Upper lobe of right lung (tissue), 1 donor: Measurements from ENCODE around the gene BMI1. TPM values are rescaled to one million over a fixed set of nuclear protein-coding genes. Genes with fewer than 3 reads are reported as not detected.

ENCODE experiments used
- ATAC-seq: fragments of 200-7000 bp; cut with Tn5 transposase; one replicate; pipeline ENCODE4 v1.9.1; 2020; ENCODE audit warnings: mild to moderate bottlenecking, moderate library complexity
- DNase-seq: peaks from one replicate; pipeline ENCODE4 v3.0.0-alpha.2; 2020
- H3K27ac ChIP-seq: fragments of 200-600 bp; one replicate; pipeline ENCODE4 v1.8.0; 2022
- H3K27me3 ChIP-seq: fragments of 200-600 bp; one replicate; pipeline ENCODE4 v1.8.0; 2022; ENCODE audit warnings: mild to moderate bottlenecking
- H3K36me3 ChIP-seq: fragments of 200-600 bp; one replicate; pipeline ENCODE4 v1.8.0; 2022
- H3K4me1 ChIP-seq: fragments of 200-600 bp; one replicate; pipeline ENCODE4 v1.8.0; 2022
- H3K4me3 ChIP-seq: fragments of 200-600 bp; one replicate; pipeline ENCODE4 v1.8.0; 2022; ENCODE audit warnings: mild to moderate bottlenecking
- H3K9me3 ChIP-seq: fragments of 200-600 bp; one replicate; pipeline ENCODE4 v1.8.0; 2022
- intact Hi-C: fragments of 100-400 bp; cut with DNase I; formaldehyde crosslinking; loops from one replicate; pipeline ENCODE4 v1.11.0; 2022
- long read RNA-seq: library from polyadenylated mRNA; unstranded; transcript quantifications from one replicate; pipeline ENCODE4 v2.0.0, GENCODE V29; 2021
- total RNA-seq: library from RNA; stranded (reverse); fragmentation: NEBNext Ultra II Directional; extraction: Animal tissue kit (Norgen Biotek cat#: 25700); gene quantifications from one replicate; pipeline ENCODE4 v1.2.1, GENCODE V29; 2021
- TF ChIP-seq, protein P1 (sequence below): fragments of 200-600 bp; IDR thresholded peaks from one replicate; pipeline ENCODE4 v1.8.0; 2022; ENCODE audit warnings: antibody characterized with exemption
- donor health status: DM: no; HTN: yes; CAD: no; lungs with severe emphysema.

Gene BMI1
- 50.9 TPM for total RNA-seq
- long read RNA-seq, transcript BMI1-201 (10 exons, 3,428 nt): major isoform, 91 of 113 reads
- long read RNA-seq, partial matches to known transcripts: 5 of 113 reads
- long read RNA-seq, other reads (novel, unspliced or antisense): 17 of 113 reads

DNA sequence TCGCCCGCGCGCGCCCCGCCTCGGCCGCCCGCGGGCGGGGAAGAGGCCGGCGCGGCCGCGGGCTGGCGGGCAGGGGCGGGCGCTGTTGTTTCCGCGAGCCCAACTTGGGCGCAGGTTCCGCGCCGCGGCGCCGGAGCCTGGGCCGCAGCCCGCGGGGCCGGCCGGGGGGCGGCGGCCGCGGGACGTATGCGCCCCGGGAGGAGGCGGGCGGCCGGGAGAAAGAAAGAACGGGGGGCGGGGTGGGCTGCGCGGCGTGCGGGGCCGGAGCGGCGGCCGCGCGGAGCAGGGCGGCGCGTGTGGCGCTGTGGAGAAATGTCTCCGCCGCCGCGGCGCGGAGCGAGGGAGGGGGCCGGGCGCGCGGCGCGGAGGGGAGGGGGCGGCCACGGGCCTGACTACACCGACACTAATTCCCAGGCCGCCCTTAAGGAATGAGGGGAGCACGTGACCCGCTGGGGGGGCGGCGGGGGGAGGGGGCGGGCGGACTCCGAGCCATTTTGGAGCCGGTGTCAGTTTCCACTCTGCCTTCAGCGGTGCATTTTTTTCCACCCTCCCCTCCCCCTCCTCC, at the start of gene BMI1:
BMI1 (plus strand) TSS at position 509 of the 565 bp plus-strand sequence. CDS start 5,351 bp downstream, outside the sequence.
- intact Hi-C loops: no loop called here
- TF ChIP-seq, protein P1, sequence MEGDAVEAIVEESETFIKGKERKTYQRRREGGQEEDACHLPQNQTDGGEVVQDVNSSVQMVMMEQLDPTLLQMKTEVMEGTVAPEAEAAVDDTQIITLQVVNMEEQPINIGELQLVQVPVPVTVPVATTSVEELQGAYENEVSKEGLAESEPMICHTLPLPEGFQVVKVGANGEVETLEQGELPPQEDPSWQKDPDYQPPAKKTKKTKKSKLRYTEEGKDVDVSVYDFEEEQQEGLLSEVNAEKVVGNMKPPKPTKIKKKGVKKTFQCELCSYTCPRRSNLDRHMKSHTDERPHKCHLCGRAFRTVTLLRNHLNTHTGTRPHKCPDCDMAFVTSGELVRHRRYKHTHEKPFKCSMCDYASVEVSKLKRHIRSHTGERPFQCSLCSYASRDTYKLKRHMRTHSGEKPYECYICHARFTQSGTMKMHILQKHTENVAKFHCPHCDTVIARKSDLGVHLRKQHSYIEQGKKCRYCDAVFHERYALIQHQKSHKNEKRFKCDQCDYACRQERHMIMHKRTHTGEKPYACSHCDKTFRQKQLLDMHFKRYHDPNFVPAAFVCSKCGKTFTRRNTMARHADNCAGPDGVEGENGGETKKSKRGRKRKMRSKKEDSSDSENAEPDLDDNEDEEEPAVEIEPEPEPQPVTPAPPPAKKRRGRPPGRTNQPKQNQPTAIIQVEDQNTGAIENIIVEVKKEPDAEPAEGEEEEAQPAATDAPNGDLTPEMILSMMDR: no peak
- peak; percentile 87 for DNase-seq
- Histone ChIP-seq H3K36me3 (no peaks in the 10 kb centered on the region), H3K4me1 (peaks cover 41% of the 10 kb centered on the region), H3K4me3 (peak within 1 kb of the TSS; percentile 90), H3K9me3 (no peaks in the 10 kb centered on the region), H3K27ac (peak within 1 kb of the TSS; percentile 95), H3K27me3 (peaks cover 6% of the 10 kb centered on the region)
- peak; percentile 76 for ATAC-seq

DNA sequence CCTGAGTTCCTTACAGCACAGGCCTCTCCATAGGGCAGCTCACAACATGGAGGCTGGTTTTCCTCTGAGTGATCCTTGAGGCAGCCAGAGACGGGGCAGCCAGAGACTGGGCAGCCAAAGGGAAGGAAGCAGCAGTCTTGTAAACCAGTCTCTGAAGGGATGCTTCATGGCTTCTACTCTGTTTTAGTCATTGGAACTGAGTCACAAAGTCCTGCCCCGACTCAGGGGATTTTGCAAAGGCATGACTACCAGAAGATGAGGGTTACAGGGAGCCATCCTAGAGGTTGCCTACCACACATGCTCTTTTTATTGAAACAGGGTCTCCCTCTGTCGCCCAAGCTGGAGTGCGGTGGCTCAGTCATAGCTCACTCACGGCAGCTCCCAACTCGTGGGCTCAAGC, 49.1 kb upstream of the BMI1 start:
- H3K36me3 ChIP-seq: no peaks in the 10 kb centered on the region

DNA sequence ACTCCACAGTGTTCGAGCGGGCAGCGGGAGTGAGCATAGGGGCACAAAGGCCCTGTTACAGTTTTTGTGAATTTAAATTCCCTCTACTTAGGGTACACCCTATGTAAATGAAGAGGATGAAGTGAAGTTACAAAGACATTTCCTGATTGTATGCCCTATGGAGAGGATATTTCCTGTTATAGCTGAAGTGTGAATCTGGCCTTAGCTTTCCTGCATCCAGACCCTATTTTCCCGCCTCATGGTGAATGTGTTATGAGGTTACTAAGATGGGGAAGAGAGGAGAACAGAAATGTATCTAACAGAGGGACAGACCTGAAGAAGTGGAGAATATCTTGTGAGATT, 42.5 kb upstream of the BMI1 start:
- Histone ChIP-seq H3K27ac (no peak overlapping the region), H3K4me3 (no peak overlapping the region), H3K9me3 (no peaks in the 10 kb centered on the region), H3K27me3 (peaks cover 14% of the 10 kb centered on the region), H3K4me1 (no peaks in the 10 kb centered on the region), H3K36me3 (no peaks in the 10 kb centered on the region)
- DNase-seq (no peak), ATAC-seq (no peak)
- TF ChIP-seq, protein P1: no peak
- intact Hi-C loops: no loop called here

More for the DNA sequence above, 49.1 kb upstream of the BMI1 start:
- TF ChIP-seq, protein P1: no peak
- intact Hi-C loops: no loop called here
- Histone ChIP-seq H3K27ac (no peak overlapping the region), H3K4me3 (no peak overlapping the region), H3K4me1 (no peaks in the 10 kb centered on the region), H3K9me3 (no peaks in the 10 kb centered on the region), H3K27me3 (no peaks in the 10 kb centered on the region)
- ATAC-seq (no peak), DNase-seq (no peak)

DNA sequence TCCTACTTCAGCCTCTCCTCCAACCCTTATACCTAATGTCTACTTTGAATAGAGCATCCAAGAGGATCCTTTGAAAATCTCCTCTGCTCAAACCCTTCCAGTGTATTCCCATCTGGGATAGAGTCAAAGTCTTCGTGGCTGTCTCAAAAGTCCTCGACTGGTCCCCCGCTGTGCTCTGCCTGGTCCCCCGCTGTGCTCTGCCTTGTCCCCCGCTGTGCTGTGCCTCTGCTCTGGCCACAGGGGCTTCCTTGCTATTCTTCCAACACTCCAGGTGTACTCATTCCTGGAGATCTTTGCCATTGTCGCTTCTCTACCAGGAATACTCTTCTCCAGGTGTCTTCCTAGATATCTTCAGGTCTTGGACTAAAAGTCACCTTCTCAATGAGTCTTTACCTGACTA, 40.8 kb upstream of the BMI1 start:
- no peak overlapping the region for H3K4me3 ChIP-seq
- no peaks in the 10 kb centered on the region for H3K36me3 ChIP-seq
- intact Hi-C loops: no loop called here
- peaks cover 14% of the 10 kb centered on the region for H3K27me3 ChIP-seq
- no peak overlapping the region for H3K27ac ChIP-seq
- no peaks in the 10 kb centered on the region for H3K9me3 ChIP-seq
- DNase-seq (no peak), ATAC-seq (no peak)
- no peaks in the 10 kb centered on the region for H3K4me1 ChIP-seq
- TF ChIP-seq, protein P1: no peak

DNA sequence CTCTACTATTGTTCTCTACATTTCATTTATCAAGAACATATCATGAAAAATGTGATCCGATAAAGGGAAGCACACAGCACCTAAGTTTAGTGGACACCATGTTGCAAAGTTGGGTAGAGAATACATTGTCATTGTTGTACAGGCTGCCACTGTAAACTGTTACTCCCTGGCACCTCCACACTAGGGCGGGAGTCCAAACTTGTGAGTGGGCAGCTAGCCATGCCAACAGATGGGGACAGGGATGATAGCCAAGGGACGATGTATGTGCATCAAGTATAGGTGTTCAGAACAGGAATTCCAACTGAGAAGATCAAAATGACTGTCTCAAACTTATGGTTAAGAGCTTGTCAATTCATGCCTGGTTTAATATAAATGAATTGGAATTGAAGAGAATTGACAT, 35.8 kb upstream of the BMI1 start:
- TF ChIP-seq, protein P1: no peak
- Histone ChIP-seq H3K27me3 (peaks cover 11% of the 10 kb centered on the region), H3K27ac (no peak overlapping the region), H3K36me3 (no peaks in the 10 kb centered on the region), H3K4me1 (no peaks in the 10 kb centered on the region), H3K9me3 (no peaks in the 10 kb centered on the region), H3K4me3 (no peak overlapping the region)
- ATAC-seq (no peak), DNase-seq (no peak)
- intact Hi-C loops: no loop called here
